Measurements from ENCODE around the gene BACE1-AS. TPM values are rescaled to one million over a fixed set of nuclear protein-coding genes. Genes with fewer than 3 reads are reported as not detected.

The BACE1-AS gene
- total RNA-seq, 4 donors from 2014 or later, result 0.88 to 39.7 (median 12.0) TPM

GRCh38 chr11:117328375-117329010 lies 37.3 kb downstream of the BACE1-AS start:
- intact Hi-C loops (cut with DNase I; ENCODE audit: low total_unique reads), result no loop called here
- Histone ChIP-seq H3K27me3 (no peaks in the 10 kb centered on the region), H3K27ac (peak overlapping the region; percentile 84 to 96), H3K9me3 (no peaks in the 10 kb centered on the region), H3K36me3 (no peaks in the 10 kb centered on the region), H3K4me1 (no peaks in the 10 kb centered on the region), H3K4me3 (peak overlapping the region; percentile 59 to 79)
- peak; percentile 54 to 60 for DNase-seq
- TF ChIP-seq POLR2A (IDR thresholded peaks at IDR 0.05) (no peak), CTCF (IDR thresholded peaks at IDR 0.05) (no peak)

DNA sequence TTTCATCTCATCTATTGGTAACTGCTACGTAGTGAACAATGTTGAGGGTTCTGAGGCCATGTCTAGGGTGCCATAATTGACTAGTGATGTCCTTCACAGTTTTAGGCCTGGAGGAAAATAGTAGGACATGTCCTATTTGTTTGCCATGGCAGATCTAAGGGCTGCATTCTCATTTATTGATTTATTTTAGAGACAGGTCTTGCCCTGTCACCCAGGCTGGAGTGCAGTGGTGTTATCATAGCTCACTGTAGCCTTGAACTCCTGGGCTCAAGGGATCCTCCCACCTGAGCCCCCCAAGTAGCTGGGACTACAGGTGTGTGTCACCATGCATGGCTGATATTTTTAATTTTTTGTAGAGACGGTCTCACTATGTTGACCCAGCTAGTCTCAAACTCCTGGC lies 41.7 kb downstream of the BACE1-AS start:
- intact Hi-C loops (cut with DNase I; ENCODE audit: low total_unique reads), result no loop called here
- H3K36me3 ChIP-seq, result no peaks in the 10 kb centered on the region
- H3K9me3 ChIP-seq, result no peaks in the 10 kb centered on the region
- H3K4me3 ChIP-seq, result no peak overlapping the region
- no peaks in the 10 kb centered on the region for H3K27me3 ChIP-seq
- no peak for DNase-seq
- H3K4me1 ChIP-seq, result no peaks in the 10 kb centered on the region
- TF ChIP-seq POLR2A (IDR thresholded peaks at IDR 0.05) (no peak), CTCF (IDR thresholded peaks at IDR 0.05) (no peak)
- no peak overlapping the region for H3K27ac ChIP-seq

DNA sequence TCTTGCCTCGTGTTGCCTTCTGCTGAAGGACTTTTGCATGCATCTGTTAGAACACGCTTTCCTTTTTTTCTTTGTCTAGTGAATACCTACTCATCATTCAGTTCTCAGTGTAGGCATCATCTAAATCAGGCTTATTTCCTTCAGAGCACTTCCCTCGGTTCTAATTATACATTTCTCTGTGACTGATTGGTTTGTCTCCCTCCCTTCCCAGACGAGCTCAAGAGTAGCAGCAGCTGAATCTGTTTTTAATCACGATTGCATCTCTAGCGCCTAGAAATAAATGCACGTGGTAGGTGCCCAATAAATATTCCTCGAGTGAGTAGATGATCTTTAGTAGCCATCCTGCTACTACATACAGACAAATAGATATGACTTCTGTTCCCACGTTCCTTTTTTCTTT lies 42.8 kb downstream of the BACE1-AS start:
- TF ChIP-seq CTCF (IDR thresholded peaks at IDR 0.05) (no peak), POLR2A (IDR thresholded peaks at IDR 0.05) (no peak)
- H3K4me3 ChIP-seq, result no peak overlapping the region
- H3K9me3 ChIP-seq, result no peaks in the 10 kb centered on the region
- H3K27me3 ChIP-seq, result no peaks in the 10 kb centered on the region
- H3K4me1 ChIP-seq, result no peaks in the 10 kb centered on the region
- H3K27ac ChIP-seq, result no peak overlapping the region
- DNase-seq, result no peak
- no peaks in the 10 kb centered on the region for H3K36me3 ChIP-seq
- intact Hi-C loops (cut with DNase I; ENCODE audit: low total_unique reads), result no loop called here

- TF ChIP-seq CTCF (IDR thresholded peaks at IDR 0.05) (no peak), POLR2A (IDR thresholded peaks at IDR 0.05) (no peak)
- Histone ChIP-seq H3K27ac (no peak overlapping the region), H3K9me3 (no peaks in the 10 kb centered on the region), H3K4me1 (no peaks in the 10 kb centered on the region), H3K36me3 (no peaks in the 10 kb centered on the region), H3K4me3 (no peak overlapping the region), H3K27me3 (no peaks in the 10 kb centered on the region)
- intact Hi-C loops (cut with DNase I; ENCODE audit: low total_unique reads), result no loop called here
- no peak for DNase-seq
Observed at GRCh38 chr11:117334896-117335295, 43.8 kb downstream of the BACE1-AS start.

DNA sequence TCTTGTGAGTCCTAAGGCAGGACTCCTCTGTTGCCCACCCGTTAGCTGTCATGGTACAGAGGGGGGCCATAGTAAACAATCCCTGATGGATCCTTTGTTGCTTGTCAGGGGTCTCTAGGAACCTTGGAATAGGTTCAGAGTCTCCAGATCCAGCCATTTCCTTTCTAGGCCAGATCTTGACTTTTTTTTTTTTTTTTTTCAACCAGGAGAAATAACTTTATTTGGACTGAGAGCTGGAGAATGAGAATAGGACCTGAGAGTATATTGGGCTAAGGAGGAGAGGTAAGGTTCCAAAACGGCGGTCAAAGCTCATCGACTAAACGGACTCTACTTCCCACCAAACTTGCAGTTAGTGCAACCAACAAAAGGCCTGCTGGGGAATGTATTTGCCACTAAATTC lies 44.3 kb downstream of the BACE1-AS start:
- no peaks in the 10 kb centered on the region for H3K36me3 ChIP-seq
- intact Hi-C loops (cut with DNase I; ENCODE audit: low total_unique reads), result no loop called here

More for the DNA sequence above, 44.3 kb downstream of the BACE1-AS start:
- TF ChIP-seq CTCF (IDR thresholded peaks at IDR 0.05), result no peak
- TF ChIP-seq POLR2A (IDR thresholded peaks at IDR 0.05), result no peak
- H3K4me3 ChIP-seq, result no peak overlapping the region
- DNase-seq, result no peak
- H3K27me3 ChIP-seq, result no peaks in the 10 kb centered on the region
- no peak overlapping the region for H3K27ac ChIP-seq
- H3K9me3 ChIP-seq, result no peaks in the 10 kb centered on the region
- no peaks in the 10 kb centered on the region for H3K4me1 ChIP-seq

Measured in uterus (tissue), 4 donors.